GM12872 (cell line): ENCODE results near the gene SERP2.

Experiments
- TF ChIP-seq, protein P1 (sequence below): IDR thresholded peaks from 3 replicates; pipeline ENCODE4 v1.5.1; 2011; ENCODE audit warnings: low read depth, mild to moderate bottlenecking, low read length, moderate library complexity; ENCODE audit not compliant: insufficient read depth

Gene SERP2

GRCh38 chr13:44389876-44390275 lies 16.3 kb downstream of the SERP2 start:
- TF ChIP-seq, protein P1, sequence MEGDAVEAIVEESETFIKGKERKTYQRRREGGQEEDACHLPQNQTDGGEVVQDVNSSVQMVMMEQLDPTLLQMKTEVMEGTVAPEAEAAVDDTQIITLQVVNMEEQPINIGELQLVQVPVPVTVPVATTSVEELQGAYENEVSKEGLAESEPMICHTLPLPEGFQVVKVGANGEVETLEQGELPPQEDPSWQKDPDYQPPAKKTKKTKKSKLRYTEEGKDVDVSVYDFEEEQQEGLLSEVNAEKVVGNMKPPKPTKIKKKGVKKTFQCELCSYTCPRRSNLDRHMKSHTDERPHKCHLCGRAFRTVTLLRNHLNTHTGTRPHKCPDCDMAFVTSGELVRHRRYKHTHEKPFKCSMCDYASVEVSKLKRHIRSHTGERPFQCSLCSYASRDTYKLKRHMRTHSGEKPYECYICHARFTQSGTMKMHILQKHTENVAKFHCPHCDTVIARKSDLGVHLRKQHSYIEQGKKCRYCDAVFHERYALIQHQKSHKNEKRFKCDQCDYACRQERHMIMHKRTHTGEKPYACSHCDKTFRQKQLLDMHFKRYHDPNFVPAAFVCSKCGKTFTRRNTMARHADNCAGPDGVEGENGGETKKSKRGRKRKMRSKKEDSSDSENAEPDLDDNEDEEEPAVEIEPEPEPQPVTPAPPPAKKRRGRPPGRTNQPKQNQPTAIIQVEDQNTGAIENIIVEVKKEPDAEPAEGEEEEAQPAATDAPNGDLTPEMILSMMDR: no peak

DNA sequence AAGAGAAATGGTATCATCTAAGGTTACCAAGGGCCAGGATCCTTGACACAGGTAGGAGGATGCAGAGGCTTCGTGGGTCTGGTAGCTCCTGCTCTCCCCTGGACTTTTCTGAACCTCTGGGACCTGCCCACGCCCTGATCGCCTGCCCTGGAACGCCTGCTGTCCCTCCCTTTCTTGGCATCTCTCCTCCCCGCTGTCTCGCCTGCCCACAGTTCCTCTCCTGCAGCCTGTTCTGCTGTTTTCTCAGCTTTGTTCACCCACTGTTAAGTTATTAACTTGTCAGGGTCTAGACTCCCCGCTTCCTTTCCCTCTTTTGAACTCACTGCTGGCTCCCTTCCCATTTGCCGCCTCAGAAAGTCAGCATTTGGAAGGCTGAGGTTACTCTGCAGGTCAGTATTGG lies 19.8 kb downstream of the SERP2 start:
- TF ChIP-seq, protein P1: no peak

DNA sequence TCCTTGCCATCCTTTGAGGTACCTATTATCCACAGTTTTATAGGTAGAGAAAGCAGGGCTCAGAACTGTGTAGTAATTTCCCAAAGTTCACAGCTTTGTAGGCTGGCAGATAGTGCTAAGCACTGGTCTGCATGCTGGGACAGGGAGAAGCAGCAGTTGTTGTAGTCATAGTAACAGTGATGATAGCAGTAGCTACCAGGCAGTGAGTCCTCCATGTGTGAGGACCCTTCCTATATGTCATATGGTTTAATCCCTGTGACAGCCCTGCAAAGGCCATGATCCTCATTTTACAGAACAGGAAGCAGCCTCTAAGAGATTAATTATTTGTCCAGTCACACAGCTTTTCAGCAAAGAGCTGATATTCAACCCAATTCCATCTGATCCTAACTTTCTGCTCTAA lies 21.0 kb downstream of the SERP2 start:
- TF ChIP-seq, protein P1: no peak

DNA sequence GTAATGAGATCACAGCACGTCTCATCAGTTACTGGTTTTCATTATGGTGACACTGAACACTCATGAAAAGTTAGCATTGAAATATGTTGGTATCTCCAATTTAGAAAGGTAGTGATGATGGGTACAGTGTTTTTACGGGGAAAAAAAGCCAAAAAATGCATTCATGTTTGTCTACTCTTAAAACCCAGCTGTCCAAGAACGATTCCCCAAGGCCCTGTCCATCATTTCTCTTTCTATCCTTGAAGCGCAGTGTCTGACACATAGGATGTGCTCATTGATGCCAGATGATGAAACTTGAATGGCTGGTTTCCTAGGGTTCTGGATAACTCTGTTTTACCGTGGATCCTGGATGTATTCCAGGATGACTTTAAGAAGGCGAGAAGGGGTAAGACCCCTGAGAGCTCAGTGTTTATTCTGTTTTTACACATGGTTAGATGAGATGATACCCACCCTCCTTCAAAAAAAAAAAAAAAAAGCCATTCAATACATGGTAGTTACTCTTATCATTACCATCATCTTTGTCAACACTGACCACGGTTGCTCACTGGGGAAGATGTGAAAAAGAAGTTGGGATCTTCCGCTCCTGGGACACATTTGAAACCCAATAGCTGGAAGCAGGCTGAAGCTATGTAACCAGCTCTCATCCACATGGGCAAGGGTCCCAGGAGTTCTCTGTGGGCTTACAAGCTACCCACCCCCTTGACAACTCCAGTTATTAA lies 22.5 kb downstream of the SERP2 start:
- TF ChIP-seq, protein P1: no peak

- TF ChIP-seq, protein P1: no peak
Observed at GRCh38 chr13:44396701-44397580, 23.3 kb downstream of the SERP2 start.

DNA sequence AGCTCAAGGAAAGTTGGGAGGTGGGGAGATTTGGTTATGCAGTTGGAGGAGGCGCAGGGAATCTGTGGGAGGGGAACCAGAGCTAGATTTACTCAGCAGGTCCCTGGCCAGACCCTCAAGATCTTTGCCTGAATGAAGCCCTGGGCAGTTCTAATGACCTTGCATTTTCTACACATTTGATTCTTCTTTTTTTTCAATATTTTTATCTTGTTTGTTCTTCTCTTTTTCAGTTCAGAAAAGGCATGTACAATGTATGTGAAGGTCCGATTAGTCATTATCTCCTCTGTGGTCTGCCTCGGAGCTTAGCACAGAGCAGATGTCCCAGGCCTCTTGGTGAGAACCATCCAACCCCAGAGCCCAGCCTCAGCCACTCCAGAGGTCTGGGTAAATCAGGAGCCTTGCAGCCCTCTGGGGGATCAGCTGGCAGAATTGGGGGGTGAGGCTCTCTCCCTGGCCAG lies 24.2 kb downstream of the SERP2 start:
- TF ChIP-seq, protein P1: no peak

DNA sequence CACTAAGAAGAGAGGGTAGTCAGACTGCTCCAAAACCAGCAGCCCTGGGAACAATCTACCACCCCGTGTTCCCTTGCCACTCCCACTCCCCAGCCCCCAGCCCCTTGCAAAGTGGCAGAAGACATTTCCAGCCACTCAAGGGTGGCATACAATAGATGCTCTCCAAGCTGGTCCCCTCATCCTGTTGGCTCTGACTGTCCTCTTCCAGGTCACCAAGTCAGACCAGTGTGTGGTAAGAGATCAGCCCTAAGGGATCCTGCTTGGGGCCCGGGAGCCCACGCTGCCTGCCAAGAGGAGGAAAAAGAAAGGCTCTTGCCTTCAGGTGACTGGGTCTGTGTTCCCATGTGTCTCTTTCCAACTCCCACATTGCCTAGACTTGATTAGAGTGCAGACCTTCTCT lies 25.0 kb downstream of the SERP2 start:
- TF ChIP-seq, protein P1: no peak
